Measurements from ENCODE around the gene SLC39A11.

The SLC39A11 gene

GRCh38 chr17:72631568-72631948 is 460.9 kb downstream of the SLC39A11 start:
- Histone ChIP-seq H3K9me3 (ENCODE audit: control insufficient read depth, insufficient read depth, low read length) (no peaks in the 10 kb centered on the region), H3K36me3 (ENCODE audit: control insufficient read depth, insufficient read depth, low read length) (no peaks in the 10 kb centered on the region), H3K4me3 (ENCODE audit: low read depth, low read length) (no peak overlapping the region), H3K9ac (ENCODE audit: low read depth, low read length) (no peak overlapping the region), H3K27me3 (ENCODE audit: control insufficient read depth, insufficient read depth, low read length) (no peaks in the 10 kb centered on the region), H3K4me1 (ENCODE audit: control insufficient read depth, insufficient read depth, low read length) (no peaks in the 10 kb centered on the region), H3K27ac (ENCODE audit: low read depth, low read length) (no peak overlapping the region)

- Histone ChIP-seq H3K36me3 (ENCODE audit: control insufficient read depth, insufficient read depth, low read length) (no peaks in the 10 kb centered on the region), H3K9me3 (ENCODE audit: control insufficient read depth, insufficient read depth, low read length) (no peaks in the 10 kb centered on the region), H3K27ac (ENCODE audit: low read depth, low read length) (no peak overlapping the region), H3K9ac (ENCODE audit: low read depth, low read length) (no peak overlapping the region), H3K4me1 (ENCODE audit: control insufficient read depth, insufficient read depth, low read length) (peaks cover 10% of the 10 kb centered on the region), H3K4me3 (ENCODE audit: low read depth, low read length) (no peak overlapping the region), H3K27me3 (ENCODE audit: control insufficient read depth, insufficient read depth, low read length) (no peaks in the 10 kb centered on the region)
Measured at GRCh38 chr17:72624652-72625051, 467.8 kb downstream of the SLC39A11 start.

- Histone ChIP-seq H3K27ac (ENCODE audit: low read depth, low read length) (no peak overlapping the region), H3K4me1 (ENCODE audit: control insufficient read depth, insufficient read depth, low read length) (peaks cover 10% of the 10 kb centered on the region), H3K4me3 (ENCODE audit: low read depth, low read length) (no peak overlapping the region), H3K9me3 (ENCODE audit: control insufficient read depth, insufficient read depth, low read length) (no peaks in the 10 kb centered on the region), H3K9ac (ENCODE audit: low read depth, low read length) (no peak overlapping the region), H3K27me3 (ENCODE audit: control insufficient read depth, insufficient read depth, low read length) (no peaks in the 10 kb centered on the region), H3K36me3 (ENCODE audit: control insufficient read depth, insufficient read depth, low read length) (no peaks in the 10 kb centered on the region)
Measured at GRCh38 chr17:72624226-72624625, 468.3 kb downstream of the SLC39A11 start.

- H3K36me3 ChIP-seq (ENCODE audit: control insufficient read depth, insufficient read depth, low read length): no peaks in the 10 kb centered on the region
- peaks cover 10% of the 10 kb centered on the region for H3K4me1 ChIP-seq (ENCODE audit: control insufficient read depth, insufficient read depth, low read length)
- H3K4me3 ChIP-seq (ENCODE audit: low read depth, low read length): no peak overlapping the region
- H3K9ac ChIP-seq (ENCODE audit: low read depth, low read length): no peak overlapping the region
- H3K9me3 ChIP-seq (ENCODE audit: control insufficient read depth, insufficient read depth, low read length): no peaks in the 10 kb centered on the region
- no peak overlapping the region for H3K27ac ChIP-seq (ENCODE audit: low read depth, low read length)
- H3K27me3 ChIP-seq (ENCODE audit: control insufficient read depth, insufficient read depth, low read length): no peaks in the 10 kb centered on the region
Measured at GRCh38 chr17:72622661-72623433, 469.6 kb downstream of the SLC39A11 start.

- H3K4me3 ChIP-seq (ENCODE audit: low read depth, low read length): no peak overlapping the region
- no peaks in the 10 kb centered on the region for H3K9me3 ChIP-seq (ENCODE audit: control insufficient read depth, insufficient read depth, low read length)
- H3K4me1 ChIP-seq (ENCODE audit: control insufficient read depth, insufficient read depth, low read length): peaks cover 10% of the 10 kb centered on the region
- H3K27ac ChIP-seq (ENCODE audit: low read depth, low read length): no peak overlapping the region
- no peak overlapping the region for H3K9ac ChIP-seq (ENCODE audit: low read depth, low read length)
- H3K27me3 ChIP-seq (ENCODE audit: control insufficient read depth, insufficient read depth, low read length): no peaks in the 10 kb centered on the region
- no peaks in the 10 kb centered on the region for H3K36me3 ChIP-seq (ENCODE audit: control insufficient read depth, insufficient read depth, low read length)
Measured at GRCh38 chr17:72619976-72620650, 472.4 kb downstream of the SLC39A11 start.

GRCh38 chr17:72618001-72618509 is 474.4 kb downstream of the SLC39A11 start:
- Histone ChIP-seq H3K4me1 (ENCODE audit: control insufficient read depth, insufficient read depth, low read length) (peaks cover 13% of the 10 kb centered on the region; the same call in 1 of the 2 replicates), H3K9me3 (ENCODE audit: control insufficient read depth, insufficient read depth, low read length) (no peaks in the 10 kb centered on the region), H3K4me3 (ENCODE audit: low read depth, low read length) (no peak overlapping the region), H3K27me3 (ENCODE audit: control insufficient read depth, insufficient read depth, low read length) (0 out of 2 replicates have a peak, but pooled peaks cover 5% of the 10 kb centered on the region), H3K27ac (ENCODE audit: low read depth, low read length) (peak overlapping the region; percentile 21), H3K36me3 (ENCODE audit: control insufficient read depth, insufficient read depth, low read length) (no peaks in the 10 kb centered on the region), H3K9ac (ENCODE audit: low read depth, low read length) (no peak overlapping the region)

DNA sequence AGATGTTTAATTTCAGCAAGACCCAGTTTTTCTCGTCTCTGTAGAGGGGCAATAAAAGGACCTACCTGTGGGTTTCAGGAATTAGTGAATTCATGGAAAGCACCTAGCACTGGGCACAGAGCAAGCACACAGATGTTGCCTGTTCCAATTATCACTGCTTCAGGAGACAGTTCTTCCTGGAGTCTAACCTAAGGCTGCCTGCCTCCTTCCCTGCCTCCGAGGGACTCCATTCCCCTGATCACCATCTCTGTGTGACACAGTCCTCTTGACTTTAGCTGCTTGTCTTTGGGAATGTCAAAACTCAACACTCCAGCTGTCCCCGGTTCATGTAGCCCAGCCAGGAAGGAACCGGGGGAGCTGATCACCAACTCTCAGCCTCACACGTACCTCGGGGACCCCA is 474.9 kb downstream of the SLC39A11 start:
- no peaks in the 10 kb centered on the region for H3K9me3 ChIP-seq (ENCODE audit: control insufficient read depth, insufficient read depth, low read length)
- peaks cover 13% of the 10 kb centered on the region; the same call in 1 of the 2 replicates for H3K4me1 ChIP-seq (ENCODE audit: control insufficient read depth, insufficient read depth, low read length)
- peak overlapping the region; percentile 21 for H3K27ac ChIP-seq (ENCODE audit: low read depth, low read length)
- no peaks in the 10 kb centered on the region for H3K36me3 ChIP-seq (ENCODE audit: control insufficient read depth, insufficient read depth, low read length)
- no peak overlapping the region for H3K4me3 ChIP-seq (ENCODE audit: low read depth, low read length)
- 0 out of 2 replicates have a peak, but pooled peaks cover 5% of the 10 kb centered on the region for H3K27me3 ChIP-seq (ENCODE audit: control insufficient read depth, insufficient read depth, low read length)
- H3K9ac ChIP-seq (ENCODE audit: low read depth, low read length): no peak overlapping the region

DNA sequence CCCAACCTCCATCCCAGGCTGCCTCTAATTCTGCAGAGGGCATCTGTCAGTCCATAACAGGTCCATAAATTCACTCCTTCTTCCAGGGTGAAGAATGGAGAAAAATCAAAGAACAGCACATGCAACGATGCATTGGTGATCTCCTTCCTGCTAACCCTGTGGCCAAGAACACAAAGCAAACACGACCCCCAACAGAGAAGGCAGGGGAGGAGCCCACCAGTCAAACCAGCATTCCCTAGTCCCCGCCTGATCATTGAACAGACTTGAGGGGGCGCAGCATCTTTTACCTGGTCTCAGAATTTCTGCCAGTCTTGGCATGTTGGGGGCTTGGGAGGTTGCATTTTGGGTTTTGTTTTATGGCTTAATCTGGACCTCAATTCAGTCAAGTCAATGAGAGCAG is 476.0 kb downstream of the SLC39A11 start:
- Histone ChIP-seq H3K9ac (ENCODE audit: low read depth, low read length) (no peak overlapping the region), H3K36me3 (ENCODE audit: control insufficient read depth, insufficient read depth, low read length) (no peaks in the 10 kb centered on the region), H3K27me3 (ENCODE audit: control insufficient read depth, insufficient read depth, low read length) (0 out of 2 replicates have a peak, but pooled peaks cover 5% of the 10 kb centered on the region), H3K4me3 (ENCODE audit: low read depth, low read length) (no peak overlapping the region), H3K4me1 (ENCODE audit: control insufficient read depth, insufficient read depth, low read length) (peaks cover 13% of the 10 kb centered on the region; the same call in 1 of the 2 replicates), H3K9me3 (ENCODE audit: control insufficient read depth, insufficient read depth, low read length) (no peaks in the 10 kb centered on the region), H3K27ac (ENCODE audit: low read depth, low read length) (no peak overlapping the region)

GRCh38 chr17:72615627-72615991 is 476.9 kb downstream of the SLC39A11 start:
- Histone ChIP-seq H3K4me3 (ENCODE audit: low read depth, low read length) (no peak overlapping the region), H3K27me3 (ENCODE audit: control insufficient read depth, insufficient read depth, low read length) (0 out of 2 replicates have a peak, but pooled peaks cover 5% of the 10 kb centered on the region), H3K4me1 (ENCODE audit: control insufficient read depth, insufficient read depth, low read length) (peaks cover 13% of the 10 kb centered on the region; the same call in 1 of the 2 replicates), H3K36me3 (ENCODE audit: control insufficient read depth, insufficient read depth, low read length) (no peaks in the 10 kb centered on the region), H3K27ac (ENCODE audit: low read depth, low read length) (peak overlapping the region; percentile 72), H3K9me3 (ENCODE audit: control insufficient read depth, insufficient read depth, low read length) (no peaks in the 10 kb centered on the region), H3K9ac (ENCODE audit: low read depth, low read length) (no peak overlapping the region)

- H3K27me3 ChIP-seq (ENCODE audit: control insufficient read depth, insufficient read depth, low read length): 0 out of 2 replicates have a peak, but pooled peaks cover 5% of the 10 kb centered on the region
- peak overlapping the region; percentile 72 for H3K27ac ChIP-seq (ENCODE audit: low read depth, low read length)
- H3K4me3 ChIP-seq (ENCODE audit: low read depth, low read length): peak overlapping the region; percentile 32; the same call in 1 of the 2 replicates
- no peaks in the 10 kb centered on the region for H3K9me3 ChIP-seq (ENCODE audit: control insufficient read depth, insufficient read depth, low read length)
- no peaks in the 10 kb centered on the region for H3K36me3 ChIP-seq (ENCODE audit: control insufficient read depth, insufficient read depth, low read length)
- peaks cover 13% of the 10 kb centered on the region; the same call in 1 of the 2 replicates for H3K4me1 ChIP-seq (ENCODE audit: control insufficient read depth, insufficient read depth, low read length)
- H3K9ac ChIP-seq (ENCODE audit: low read depth, low read length): no peak overlapping the region
Measured at GRCh38 chr17:72614871-72615626, 477.4 kb downstream of the SLC39A11 start.

Data from HUES48 (cell line).